Measurements from ENCODE around the gene VANGL1.

VANGL1 gene

DNA sequence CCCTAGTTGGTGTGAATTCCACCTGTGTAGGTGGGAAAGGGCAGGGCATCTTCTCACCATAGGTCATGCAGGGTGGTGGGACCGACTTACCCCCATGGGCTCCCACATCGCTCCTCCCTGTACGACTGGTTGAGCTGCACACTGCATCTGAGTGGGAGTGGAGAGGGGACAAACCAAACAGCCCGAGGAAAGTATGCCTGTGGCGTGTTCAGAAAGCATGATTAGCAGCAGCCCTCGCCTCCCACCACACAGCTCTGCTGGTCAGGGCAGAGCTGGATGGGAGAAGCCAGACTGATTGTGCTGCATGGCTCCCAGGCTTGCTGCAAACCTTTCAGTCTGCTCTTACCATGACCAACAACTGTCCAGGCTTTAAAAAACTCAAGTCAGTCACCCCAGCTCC lies 24.4 kb downstream of the VANGL1 start:
- H3K27me3 ChIP-seq (ENCODE audit: insufficient read depth, poor library complexity, severe bottlenecking) = no peaks in the 10 kb centered on the region
- no peak overlapping the region for H3K4me3 ChIP-seq (replicated peaks; ENCODE audit: insufficient read depth, low read length)
- DNase-seq (ENCODE audit: low read depth in 1 of 2, low spot score in 1 of 2) = no peak
- no peak overlapping the region for H3K27ac ChIP-seq (replicated peaks)
- TF ChIP-seq SPI1 (IDR thresholded peaks at IDR 0.05; ENCODE audit: borderline replicate concordance, low read depth) = no peak
- TF ChIP-seq, protein P1, sequence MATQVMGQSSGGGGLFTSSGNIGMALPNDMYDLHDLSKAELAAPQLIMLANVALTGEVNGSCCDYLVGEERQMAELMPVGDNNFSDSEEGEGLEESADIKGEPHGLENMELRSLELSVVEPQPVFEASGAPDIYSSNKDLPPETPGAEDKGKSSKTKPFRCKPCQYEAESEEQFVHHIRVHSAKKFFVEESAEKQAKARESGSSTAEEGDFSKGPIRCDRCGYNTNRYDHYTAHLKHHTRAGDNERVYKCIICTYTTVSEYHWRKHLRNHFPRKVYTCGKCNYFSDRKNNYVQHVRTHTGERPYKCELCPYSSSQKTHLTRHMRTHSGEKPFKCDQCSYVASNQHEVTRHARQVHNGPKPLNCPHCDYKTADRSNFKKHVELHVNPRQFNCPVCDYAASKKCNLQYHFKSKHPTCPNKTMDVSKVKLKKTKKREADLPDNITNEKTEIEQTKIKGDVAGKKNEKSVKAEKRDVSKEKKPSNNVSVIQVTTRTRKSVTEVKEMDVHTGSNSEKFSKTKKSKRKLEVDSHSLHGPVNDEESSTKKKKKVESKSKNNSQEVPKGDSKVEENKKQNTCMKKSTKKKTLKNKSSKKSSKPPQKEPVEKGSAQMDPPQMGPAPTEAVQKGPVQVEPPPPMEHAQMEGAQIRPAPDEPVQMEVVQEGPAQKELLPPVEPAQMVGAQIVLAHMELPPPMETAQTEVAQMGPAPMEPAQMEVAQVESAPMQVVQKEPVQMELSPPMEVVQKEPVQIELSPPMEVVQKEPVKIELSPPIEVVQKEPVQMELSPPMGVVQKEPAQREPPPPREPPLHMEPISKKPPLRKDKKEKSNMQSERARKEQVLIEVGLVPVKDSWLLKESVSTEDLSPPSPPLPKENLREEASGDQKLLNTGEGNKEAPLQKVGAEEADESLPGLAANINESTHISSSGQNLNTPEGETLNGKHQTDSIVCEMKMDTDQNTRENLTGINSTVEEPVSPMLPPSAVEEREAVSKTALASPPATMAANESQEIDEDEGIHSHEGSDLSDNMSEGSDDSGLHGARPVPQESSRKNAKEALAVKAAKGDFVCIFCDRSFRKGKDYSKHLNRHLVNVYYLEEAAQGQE (IDR thresholded peaks at IDR 0.05; ENCODE audit: insufficient replicate concordance, low read depth) = no peak
- TF ChIP-seq GABPA (IDR thresholded peaks at IDR 0.05; ENCODE audit: low read depth) = no peak
- TF ChIP-seq, protein P2, sequence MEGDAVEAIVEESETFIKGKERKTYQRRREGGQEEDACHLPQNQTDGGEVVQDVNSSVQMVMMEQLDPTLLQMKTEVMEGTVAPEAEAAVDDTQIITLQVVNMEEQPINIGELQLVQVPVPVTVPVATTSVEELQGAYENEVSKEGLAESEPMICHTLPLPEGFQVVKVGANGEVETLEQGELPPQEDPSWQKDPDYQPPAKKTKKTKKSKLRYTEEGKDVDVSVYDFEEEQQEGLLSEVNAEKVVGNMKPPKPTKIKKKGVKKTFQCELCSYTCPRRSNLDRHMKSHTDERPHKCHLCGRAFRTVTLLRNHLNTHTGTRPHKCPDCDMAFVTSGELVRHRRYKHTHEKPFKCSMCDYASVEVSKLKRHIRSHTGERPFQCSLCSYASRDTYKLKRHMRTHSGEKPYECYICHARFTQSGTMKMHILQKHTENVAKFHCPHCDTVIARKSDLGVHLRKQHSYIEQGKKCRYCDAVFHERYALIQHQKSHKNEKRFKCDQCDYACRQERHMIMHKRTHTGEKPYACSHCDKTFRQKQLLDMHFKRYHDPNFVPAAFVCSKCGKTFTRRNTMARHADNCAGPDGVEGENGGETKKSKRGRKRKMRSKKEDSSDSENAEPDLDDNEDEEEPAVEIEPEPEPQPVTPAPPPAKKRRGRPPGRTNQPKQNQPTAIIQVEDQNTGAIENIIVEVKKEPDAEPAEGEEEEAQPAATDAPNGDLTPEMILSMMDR (IDR thresholded peaks at IDR 0.05; ENCODE audit: insufficient read depth, low read length) = no peak
- no peak for TF ChIP-seq POLR2AphosphoS5 (IDR thresholded peaks at IDR 0.05; ENCODE audit: low read depth)

DNA sequence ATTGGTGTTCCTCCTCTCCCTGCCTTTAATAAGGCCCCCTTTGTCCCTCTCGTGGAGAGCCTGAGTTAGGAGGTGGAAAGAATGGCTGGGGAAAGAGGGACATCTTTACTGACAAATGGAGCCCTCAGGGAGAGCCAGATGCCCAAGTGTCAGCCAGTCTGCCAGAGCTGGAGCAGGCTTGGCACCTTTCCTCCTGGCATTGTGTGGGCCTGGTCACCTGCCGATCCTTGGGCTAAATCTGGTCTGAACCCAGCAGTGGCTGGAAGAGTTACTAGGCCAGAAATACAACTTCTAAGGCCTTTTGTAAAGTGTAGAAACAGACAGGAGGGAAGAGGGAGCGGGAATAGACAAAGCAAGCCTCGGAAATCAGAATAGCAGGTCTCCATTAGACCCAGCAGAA lies 24.9 kb downstream of the VANGL1 start:
- TF ChIP-seq SPI1 (IDR thresholded peaks at IDR 0.05; ENCODE audit: borderline replicate concordance, low read depth) = no peak
- TF ChIP-seq, protein P1 (IDR thresholded peaks at IDR 0.05; ENCODE audit: insufficient replicate concordance, low read depth) = no peak
- Histone ChIP-seq H3K27me3 (ENCODE audit: insufficient read depth, poor library complexity, severe bottlenecking) (no peaks in the 10 kb centered on the region), H3K27ac (replicated peaks) (no peak overlapping the region), H3K4me3 (replicated peaks; ENCODE audit: insufficient read depth, low read length) (no peak overlapping the region)
- DNase-seq (ENCODE audit: low read depth in 1 of 2, low spot score in 1 of 2) = no peak

DNA sequence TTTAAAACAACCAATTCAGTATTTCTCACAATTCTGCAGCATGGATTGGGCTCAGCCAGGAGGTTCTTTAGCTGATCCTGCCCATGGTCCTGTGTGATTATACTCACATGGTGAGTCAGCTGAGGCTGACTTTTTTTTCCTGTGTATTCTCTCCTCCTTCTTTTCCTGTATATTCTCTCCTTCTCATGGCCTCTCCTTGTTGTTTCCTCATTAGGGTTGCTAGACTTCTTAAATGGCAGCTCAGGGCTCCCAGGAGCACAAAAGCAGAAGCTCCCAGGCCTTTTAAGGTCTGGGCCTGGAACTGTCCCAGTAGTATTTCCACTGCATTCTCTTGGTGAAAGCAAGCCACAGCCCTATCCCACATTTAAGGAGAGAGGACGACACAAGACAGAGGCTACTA lies 26.8 kb downstream of the VANGL1 start:
- H3K27me3 ChIP-seq (ENCODE audit: insufficient read depth, poor library complexity, severe bottlenecking) = no peaks in the 10 kb centered on the region
- no peak overlapping the region for H3K4me3 ChIP-seq (replicated peaks; ENCODE audit: insufficient read depth, low read length)
- peak overlapping the region; percentile 22; the same call in 1 of the 2 replicates for H3K27ac ChIP-seq (replicated peaks)
- DNase-seq (ENCODE audit: low read depth in 1 of 2, low spot score in 1 of 2) = peak in 1 of 2 experiments; percentile 40
- no peak for TF ChIP-seq GABPA (IDR thresholded peaks at IDR 0.05; ENCODE audit: low read depth)
- no peak for TF ChIP-seq SPI1 (IDR thresholded peaks at IDR 0.05; ENCODE audit: borderline replicate concordance, low read depth)
- TF ChIP-seq, protein P1 (IDR thresholded peaks at IDR 0.05; ENCODE audit: insufficient replicate concordance, low read depth) = no peak
- TF ChIP-seq POLR2AphosphoS5 (IDR thresholded peaks at IDR 0.05; ENCODE audit: low read depth) = no peak
- TF ChIP-seq, protein P2 (IDR thresholded peaks at IDR 0.05; ENCODE audit: insufficient read depth, low read length) = no peak
